Measurements from ENCODE around the gene SPATC1L. TPM values are rescaled to one million over a fixed set of nuclear protein-coding genes. Genes with fewer than 3 reads are reported as not detected.

SPATC1L gene
- total RNA-seq, 2 donors from 2014 or later = 29.5 to 31.9 TPM

DNA sequence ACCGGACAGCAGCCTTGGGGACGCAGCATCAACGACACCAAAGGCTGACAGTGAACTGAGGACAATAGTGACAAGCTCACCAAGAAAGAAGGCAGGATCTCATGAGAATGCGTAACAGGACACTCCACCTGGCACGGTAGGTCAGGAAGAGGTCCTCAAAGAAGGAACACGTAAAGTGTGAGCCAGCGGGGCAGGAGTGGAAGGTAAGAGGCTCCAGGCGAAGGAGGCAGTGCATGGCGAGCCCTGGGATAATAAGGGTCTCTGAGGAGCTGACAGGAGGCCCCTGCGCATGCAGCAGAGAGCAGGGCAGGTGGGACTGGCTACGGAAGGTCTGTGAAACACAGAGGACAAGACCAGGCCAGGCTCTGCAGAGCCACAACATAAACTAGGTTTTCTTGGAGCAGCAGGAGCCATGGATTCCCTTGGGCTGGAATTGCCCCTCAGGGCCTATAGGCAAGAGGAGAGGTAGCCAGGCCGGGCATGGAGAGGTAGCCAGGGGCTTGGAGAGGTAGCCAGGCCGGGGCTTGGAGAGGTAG, 36.1 kb upstream of the SPATC1L start:
- H3K27ac Mint-ChIP-seq = peak overlapping the region; percentile 15
- H3K9me3 ChIP-seq (ENCODE audit: control insufficient read depth, low read length) = peaks cover 3% of the 10 kb centered on the region
- no peak overlapping the region for H3K9ac ChIP-seq (ENCODE audit: extremely low read depth, low read length, poor library complexity, severe bottlenecking)
- H3K27me3 Mint-ChIP-seq (ENCODE audit: insufficient read depth) = no peaks in the 10 kb centered on the region
- no peaks in the 10 kb centered on the region for H3K4me1 ChIP-seq (ENCODE audit: control insufficient read depth, insufficient read depth, low read length)
- no peak overlapping the region for H3K4me3 ChIP-seq (ENCODE audit: low read length)
- TF ChIP-seq, protein P1, sequence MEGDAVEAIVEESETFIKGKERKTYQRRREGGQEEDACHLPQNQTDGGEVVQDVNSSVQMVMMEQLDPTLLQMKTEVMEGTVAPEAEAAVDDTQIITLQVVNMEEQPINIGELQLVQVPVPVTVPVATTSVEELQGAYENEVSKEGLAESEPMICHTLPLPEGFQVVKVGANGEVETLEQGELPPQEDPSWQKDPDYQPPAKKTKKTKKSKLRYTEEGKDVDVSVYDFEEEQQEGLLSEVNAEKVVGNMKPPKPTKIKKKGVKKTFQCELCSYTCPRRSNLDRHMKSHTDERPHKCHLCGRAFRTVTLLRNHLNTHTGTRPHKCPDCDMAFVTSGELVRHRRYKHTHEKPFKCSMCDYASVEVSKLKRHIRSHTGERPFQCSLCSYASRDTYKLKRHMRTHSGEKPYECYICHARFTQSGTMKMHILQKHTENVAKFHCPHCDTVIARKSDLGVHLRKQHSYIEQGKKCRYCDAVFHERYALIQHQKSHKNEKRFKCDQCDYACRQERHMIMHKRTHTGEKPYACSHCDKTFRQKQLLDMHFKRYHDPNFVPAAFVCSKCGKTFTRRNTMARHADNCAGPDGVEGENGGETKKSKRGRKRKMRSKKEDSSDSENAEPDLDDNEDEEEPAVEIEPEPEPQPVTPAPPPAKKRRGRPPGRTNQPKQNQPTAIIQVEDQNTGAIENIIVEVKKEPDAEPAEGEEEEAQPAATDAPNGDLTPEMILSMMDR (conservative IDR thresholded peaks at IDR 0.05) = no peak
- peaks cover 18% of the 10 kb centered on the region for H3K36me3 ChIP-seq (ENCODE audit: control insufficient read depth, insufficient read depth, low read length)
- H3K27ac ChIP-seq (ENCODE audit: low read depth, low read length) = no peak overlapping the region
- peaks cover 38% of the 10 kb centered on the region for H3K36me3 Mint-ChIP-seq (ENCODE audit: low read depth)
- peak; percentile 33 for DNase-seq
- no peaks in the 10 kb centered on the region for H3K4me1 Mint-ChIP-seq
- 92 to 95% methylated on average over 13 of the region's 13 CpGs for WGBS, 2 experiments (ENCODE audit: insufficient coverage in 1 of 2, insufficient read length in 1 of 2)
- H3K9me3 Mint-ChIP-seq = peaks cover 3% of the 10 kb centered on the region
- no peak overlapping the region for H3K4me3 Mint-ChIP-seq
- no peaks in the 10 kb centered on the region for H3K27me3 ChIP-seq (ENCODE audit: control insufficient read depth, insufficient read depth, low read length, poor library complexity, severe bottlenecking)

- H3K4me3 ChIP-seq (ENCODE audit: low read length) = no peak overlapping the region
- no peak overlapping the region for H3K4me3 Mint-ChIP-seq
- H3K9me3 Mint-ChIP-seq = no peaks in the 10 kb centered on the region
- WGBS, 2 experiments (ENCODE audit: insufficient coverage in 1 of 2, insufficient read length in 1 of 2) = 81 to 88% methylated on average over 10 to 13 of the region's 13 CpGs
- TF ChIP-seq, protein P1 (conservative IDR thresholded peaks at IDR 0.05) = no peak
- peaks cover 35% of the 10 kb centered on the region for H3K36me3 Mint-ChIP-seq (ENCODE audit: low read depth)
- H3K9me3 ChIP-seq (ENCODE audit: control insufficient read depth, low read length) = no peaks in the 10 kb centered on the region
- no peaks in the 10 kb centered on the region for H3K4me1 ChIP-seq (ENCODE audit: control insufficient read depth, insufficient read depth, low read length)
- no peaks in the 10 kb centered on the region for H3K27me3 ChIP-seq (ENCODE audit: control insufficient read depth, insufficient read depth, low read length, poor library complexity, severe bottlenecking)
- no peaks in the 10 kb centered on the region for H3K4me1 Mint-ChIP-seq
- no peak overlapping the region for H3K27ac Mint-ChIP-seq
- H3K9ac ChIP-seq (ENCODE audit: extremely low read depth, low read length, poor library complexity, severe bottlenecking) = no peak overlapping the region
- H3K36me3 ChIP-seq (ENCODE audit: control insufficient read depth, insufficient read depth, low read length) = peaks cover 18% of the 10 kb centered on the region
- DNase-seq = peak; percentile 36
- H3K27me3 Mint-ChIP-seq (ENCODE audit: insufficient read depth) = no peaks in the 10 kb centered on the region
- H3K27ac ChIP-seq (ENCODE audit: low read depth, low read length) = no peak overlapping the region
These were observed 35.5 kb upstream of the SPATC1L start for GRCh38 chr21:46219591-46220239.

DNA sequence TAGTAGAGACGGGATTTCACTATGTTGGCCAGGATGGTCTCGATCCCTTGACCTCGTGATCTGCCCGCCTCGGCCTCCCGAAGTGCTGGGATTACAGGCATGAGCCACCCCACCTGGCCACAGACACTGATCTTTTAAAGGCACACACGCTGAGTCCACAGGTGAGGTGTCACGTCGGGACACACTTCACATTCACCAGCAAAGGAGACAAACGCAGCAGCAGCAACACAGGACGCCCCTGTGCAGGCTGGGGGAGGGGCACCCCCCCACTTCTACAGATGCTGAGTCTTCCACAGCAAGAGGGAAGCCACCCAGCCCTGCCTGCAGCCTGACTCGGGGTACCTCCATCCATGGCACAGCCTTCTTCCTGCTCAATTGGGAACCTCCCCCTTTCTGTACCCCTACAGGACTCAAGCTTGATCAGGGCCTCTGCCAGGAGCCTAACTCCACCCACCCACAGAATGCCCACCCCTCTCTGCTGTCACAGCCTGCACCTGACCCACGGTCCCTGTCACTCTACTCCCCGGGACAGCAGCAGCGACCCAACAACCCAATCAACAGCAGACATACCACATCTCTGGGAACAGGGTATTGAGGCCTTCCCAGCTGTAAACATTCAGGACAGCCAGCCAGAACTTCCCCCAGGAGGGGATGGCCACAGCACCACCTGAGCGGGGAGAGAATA, 34.8 kb upstream of the SPATC1L start:
- peak; percentile 38 for DNase-seq

More for the DNA sequence above, 34.8 kb upstream of the SPATC1L start:
- Histone ChIP-seq H3K4me1 (ENCODE audit: control insufficient read depth, insufficient read depth, low read length) (no peaks in the 10 kb centered on the region), H3K4me3 (ENCODE audit: low read length) (no peak overlapping the region), H3K9ac (ENCODE audit: extremely low read depth, low read length, poor library complexity, severe bottlenecking) (no peak overlapping the region), H3K27ac (ENCODE audit: low read depth, low read length) (no peak overlapping the region), H3K36me3 (ENCODE audit: control insufficient read depth, insufficient read depth, low read length) (peaks cover 18% of the 10 kb centered on the region), H3K27me3 (ENCODE audit: control insufficient read depth, insufficient read depth, low read length, poor library complexity, severe bottlenecking) (no peaks in the 10 kb centered on the region), H3K9me3 (ENCODE audit: control insufficient read depth, low read length) (no peaks in the 10 kb centered on the region)
- TF ChIP-seq, protein P1 (conservative IDR thresholded peaks at IDR 0.05) = no peak
- no peak overlapping the region for H3K4me3 Mint-ChIP-seq
- H3K4me1 Mint-ChIP-seq = no peaks in the 10 kb centered on the region
- H3K9me3 Mint-ChIP-seq = no peaks in the 10 kb centered on the region
- WGBS, 2 experiments (ENCODE audit: insufficient coverage in 1 of 2, insufficient read length in 1 of 2) = 85 to 99% methylated on average over 10 to 16 of the region's 16 CpGs
- peaks cover 34% of the 10 kb centered on the region for H3K36me3 Mint-ChIP-seq (ENCODE audit: low read depth)
- H3K27ac Mint-ChIP-seq = no peak overlapping the region
- H3K27me3 Mint-ChIP-seq (ENCODE audit: insufficient read depth) = no peaks in the 10 kb centered on the region
